GM13976 (cell line): ENCODE data around the gene TTYH2.

ENCODE experiments used
- DNase-seq: peaks from one replicate; pipeline ENCODE4 v3.0.0; 2012; ENCODE audit warnings: low spot score
- CTCF ChIP-seq: IDR thresholded peaks from 2 replicates; pipeline ENCODE4 v1.5.1; 2012; ENCODE audit warnings: borderline replicate concordance, mild to moderate bottlenecking; ENCODE audit not compliant: insufficient read depth; ENCODE audit errors: extremely low read depth, missing control alignments, control extremely low read depth
- in situ Hi-C: fragments of 300-500 bp; cut with MboI; formaldehyde crosslinking; loops from one replicate; pipeline ENCODE4 v1.12.0; 2022; ENCODE audit warnings: low sequenced_read_pairs, mixed read lengths, inconsistent platforms; ENCODE audit not compliant: unreplicated experiment

TTYH2 gene

GRCh38 chr17:74245871-74246270 is 32.5 kb downstream of the TTYH2 start:
- TF ChIP-seq CTCF = no peak
- DNase-seq = no peak
- in situ Hi-C loops = no loop called here

- no peak for TF ChIP-seq CTCF
- in situ Hi-C loops = no loop called here
- no peak for DNase-seq
Observed at GRCh38 chr17:74249590-74250270, 36.4 kb downstream of the TTYH2 start.

GRCh38 chr17:74250324-74250995 is 37.1 kb downstream of the TTYH2 start:
- no peak for DNase-seq
- no peak for TF ChIP-seq CTCF
- in situ Hi-C loops = no loop called here

- in situ Hi-C loops = no loop called here
- TF ChIP-seq CTCF = no peak
- no peak for DNase-seq
Observed at GRCh38 chr17:74251051-74251450, 37.7 kb downstream of the TTYH2 start.

GRCh38 chr17:74251569-74251968 is 38.2 kb downstream of the TTYH2 start:
- TF ChIP-seq CTCF = no peak
- no peak for DNase-seq
- in situ Hi-C loops = no loop called here

GRCh38 chr17:74252211-74252610 is 38.8 kb downstream of the TTYH2 start:
- in situ Hi-C loops = no loop called here
- TF ChIP-seq CTCF = no peak

More at GRCh38 chr17:74252211-74252610, 38.8 kb downstream of the TTYH2 start:
- no peak for DNase-seq
